Kidney epithelial cell (primary cell): ENCODE measurements around the gene NUB1. TPM values are rescaled to one million over a fixed set of nuclear protein-coding genes. Genes with fewer than 3 reads are reported as not detected.

Source experiments
- DNase-seq: peaks from one replicate; pipeline ENCODE4 v3.0.0-alpha.2; 2010; ENCODE audit warnings: low read depth
- H3K27me3 ChIP-seq: 2 replicates; pipeline ENCODE4 v1.6.0; 2011; ENCODE audit warnings: low read length; ENCODE audit not compliant: control insufficient read depth, insufficient read depth
- H3K36me3 ChIP-seq: 2 replicates; pipeline ENCODE4 v1.5.1; 2011; ENCODE audit warnings: low read length; ENCODE audit not compliant: control insufficient read depth, insufficient read depth
- H3K4me3 ChIP-seq: 2 replicates; pipeline ENCODE4 v1.5.1; 2011; ENCODE audit warnings: low read depth, mild to moderate bottlenecking, control low read depth, low read length
- total RNA-seq: library from RNA; depleted of rRNA; stranded (reverse); fragments of >200 nt; gene quantifications from 2 replicates; pipeline ENCODE4 v1.2.3, GENCODE V29; 2015
- TF ChIP-seq, protein P1 (sequence below): IDR thresholded peaks from 2 replicates; pipeline ENCODE4 v1.5.1; 2011; ENCODE audit warnings: mild to moderate bottlenecking, moderate library complexity, low read length, control low read depth, inconsistent platforms; ENCODE audit not compliant: insufficient read depth, poor library complexity, severe bottlenecking

NUB1 gene
- total RNA-seq, 1 donor from 2014 or later: 60.2 TPM

DNA sequence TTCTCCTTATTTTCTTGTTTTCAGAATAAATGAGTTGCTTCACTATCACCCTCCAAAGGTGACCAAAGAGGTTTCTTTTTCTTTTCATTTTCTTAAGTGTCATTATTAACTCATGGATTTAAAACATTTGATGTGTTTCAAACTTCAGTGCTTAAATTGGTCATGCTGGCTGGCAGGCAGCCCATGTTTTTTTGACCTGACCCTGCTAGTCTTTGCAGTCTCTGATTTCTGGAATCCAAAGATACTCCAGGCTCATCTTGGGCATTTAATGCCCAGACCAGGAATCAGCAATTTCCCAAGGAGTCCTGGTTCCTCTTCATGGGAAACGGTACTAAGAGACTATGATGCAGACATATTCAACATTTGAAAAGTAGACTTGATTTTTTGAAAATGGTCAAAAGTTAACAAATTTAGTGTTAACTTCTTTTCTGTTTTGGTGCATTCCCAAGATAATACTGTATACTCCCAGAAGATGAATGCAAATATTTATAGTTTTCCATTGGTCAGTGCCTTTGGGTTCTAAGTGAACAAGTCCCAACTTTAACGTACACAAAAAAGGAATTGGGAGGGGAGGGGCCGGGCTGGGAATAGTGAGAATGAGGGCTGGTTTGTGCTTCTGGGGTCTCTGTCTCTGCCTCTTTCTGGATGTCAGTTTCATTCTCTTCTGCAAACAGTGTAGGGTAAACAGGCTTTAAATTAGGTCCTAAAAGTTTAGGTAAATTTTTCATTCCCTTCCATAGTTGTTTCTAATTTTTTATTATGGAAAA is 19.8 kb downstream of the NUB1 start:
- TF ChIP-seq, protein P1, sequence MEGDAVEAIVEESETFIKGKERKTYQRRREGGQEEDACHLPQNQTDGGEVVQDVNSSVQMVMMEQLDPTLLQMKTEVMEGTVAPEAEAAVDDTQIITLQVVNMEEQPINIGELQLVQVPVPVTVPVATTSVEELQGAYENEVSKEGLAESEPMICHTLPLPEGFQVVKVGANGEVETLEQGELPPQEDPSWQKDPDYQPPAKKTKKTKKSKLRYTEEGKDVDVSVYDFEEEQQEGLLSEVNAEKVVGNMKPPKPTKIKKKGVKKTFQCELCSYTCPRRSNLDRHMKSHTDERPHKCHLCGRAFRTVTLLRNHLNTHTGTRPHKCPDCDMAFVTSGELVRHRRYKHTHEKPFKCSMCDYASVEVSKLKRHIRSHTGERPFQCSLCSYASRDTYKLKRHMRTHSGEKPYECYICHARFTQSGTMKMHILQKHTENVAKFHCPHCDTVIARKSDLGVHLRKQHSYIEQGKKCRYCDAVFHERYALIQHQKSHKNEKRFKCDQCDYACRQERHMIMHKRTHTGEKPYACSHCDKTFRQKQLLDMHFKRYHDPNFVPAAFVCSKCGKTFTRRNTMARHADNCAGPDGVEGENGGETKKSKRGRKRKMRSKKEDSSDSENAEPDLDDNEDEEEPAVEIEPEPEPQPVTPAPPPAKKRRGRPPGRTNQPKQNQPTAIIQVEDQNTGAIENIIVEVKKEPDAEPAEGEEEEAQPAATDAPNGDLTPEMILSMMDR: no peak
- H3K36me3 ChIP-seq: no peaks in the 10 kb centered on the region
- no peak overlapping the region for H3K4me3 ChIP-seq
- no peaks in the 10 kb centered on the region for H3K27me3 ChIP-seq
- DNase-seq: no peak

DNA sequence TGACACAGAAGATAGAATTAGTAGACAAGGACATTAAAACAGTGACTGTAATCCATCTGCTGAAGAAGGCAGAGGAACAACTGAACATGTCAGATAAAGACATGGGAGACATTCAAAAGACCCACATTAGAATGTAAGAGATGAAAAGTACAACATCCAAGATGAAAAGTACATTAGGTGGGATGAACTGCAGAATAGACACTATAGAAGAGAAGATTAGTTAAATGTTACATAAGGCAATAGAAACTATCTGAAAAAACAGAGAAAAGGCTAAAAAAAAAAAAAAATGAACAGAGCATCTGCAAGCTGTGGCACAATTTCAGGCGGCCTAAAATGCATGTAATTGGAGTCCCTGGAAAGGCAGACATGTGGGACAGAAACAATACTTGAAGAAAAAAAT is 21.6 kb downstream of the NUB1 start:
- DNase-seq: no peak
- no peaks in the 10 kb centered on the region for H3K27me3 ChIP-seq
- H3K4me3 ChIP-seq: no peak overlapping the region
- H3K36me3 ChIP-seq: no peaks in the 10 kb centered on the region
- TF ChIP-seq, protein P1: no peak

DNA sequence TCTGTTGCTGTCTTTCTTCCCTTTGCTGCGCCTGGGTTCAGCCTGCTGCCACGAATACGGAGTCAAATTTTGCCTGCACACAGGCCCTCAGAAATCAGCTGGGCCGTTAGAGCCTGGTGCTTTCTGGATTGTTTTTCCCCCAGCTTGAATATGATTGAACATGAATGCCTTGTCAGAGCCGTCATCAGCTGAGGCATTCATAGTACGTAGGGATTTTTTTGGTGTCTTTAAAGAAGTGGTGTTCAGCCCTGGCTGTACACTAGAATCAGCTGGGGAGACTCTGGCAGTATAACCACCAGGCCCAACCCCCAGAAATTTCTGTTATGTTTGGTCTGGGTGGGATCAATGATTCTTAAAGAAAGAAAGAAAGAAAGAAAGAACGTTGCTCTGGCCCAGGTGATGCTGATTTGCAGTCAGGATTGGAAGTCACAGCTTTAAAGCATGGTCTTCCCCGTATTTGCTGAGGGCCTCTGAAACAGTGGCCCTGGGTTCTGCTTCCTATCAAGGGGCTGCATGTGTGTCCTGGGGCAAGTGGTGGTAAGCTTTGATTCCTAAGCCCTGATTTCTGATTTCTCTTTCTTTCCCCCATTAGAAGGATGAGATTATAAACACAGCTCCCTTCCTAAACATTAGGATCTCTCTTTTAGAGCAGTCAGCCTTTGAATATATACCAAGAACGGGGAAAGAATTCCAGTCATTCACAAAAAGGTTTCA is 24.7 kb downstream of the NUB1 start:
- no peaks in the 10 kb centered on the region for H3K36me3 ChIP-seq
- TF ChIP-seq, protein P1: no peak
- DNase-seq: no peak
- no peak overlapping the region for H3K4me3 ChIP-seq
- no peaks in the 10 kb centered on the region for H3K27me3 ChIP-seq

DNA sequence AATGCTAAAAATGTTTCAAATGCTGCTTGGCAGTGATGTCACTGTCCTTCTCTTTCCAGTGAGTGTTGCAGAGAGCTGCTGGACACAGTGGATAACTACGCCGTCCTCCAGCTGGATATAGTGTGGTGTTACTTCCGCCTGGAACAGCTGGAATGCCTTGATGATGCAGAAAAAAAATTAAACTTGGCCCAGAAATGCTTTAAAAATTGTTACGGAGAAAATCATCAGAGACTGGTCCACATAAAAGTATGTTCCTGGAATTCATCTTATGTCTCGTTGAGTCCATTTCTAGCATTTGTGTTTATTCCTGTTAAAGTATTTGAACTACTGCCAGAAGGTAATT is 25.2 kb downstream of the NUB1 start:
- no peaks in the 10 kb centered on the region for H3K27me3 ChIP-seq
- DNase-seq: no peak
- TF ChIP-seq, protein P1: no peak
- no peaks in the 10 kb centered on the region for H3K36me3 ChIP-seq
- H3K4me3 ChIP-seq: no peak overlapping the region

DNA sequence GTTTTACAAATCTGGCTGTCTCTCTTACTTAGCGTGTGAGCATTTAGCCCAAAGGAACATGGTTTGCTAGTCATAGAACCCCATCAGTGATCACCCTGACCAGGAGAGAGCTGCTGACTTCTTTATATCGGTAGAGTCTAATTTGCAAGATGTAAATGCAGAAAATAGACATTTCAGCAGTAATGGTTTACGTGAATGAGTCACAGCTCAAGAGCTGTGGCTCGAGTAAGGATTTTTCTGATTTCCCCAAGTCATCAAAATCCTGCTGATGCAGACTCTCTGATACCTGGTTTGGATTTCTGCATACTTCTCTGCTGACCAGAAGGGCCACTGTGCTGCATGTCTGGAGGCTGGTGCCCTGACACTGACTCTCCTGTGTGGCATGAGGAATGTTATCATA is 25.7 kb downstream of the NUB1 start:
- TF ChIP-seq, protein P1: no peak
- H3K4me3 ChIP-seq: no peak overlapping the region
- no peaks in the 10 kb centered on the region for H3K27me3 ChIP-seq
- no peak for DNase-seq
- H3K36me3 ChIP-seq: no peaks in the 10 kb centered on the region
